GM18505 (cell line): Measurements from ENCODE around the gene CTCFL.

ENCODE experiments used
- ATAC-seq: cut with Tn5 transposase; IDR thresholded peaks from one replicate; pipeline ENCODE4 v1.9.1; 2021; ENCODE audit not compliant: unreplicated experiment
- POLR2A ChIP-seq: IDR thresholded peaks from 4 replicates; pipeline ENCODE4 v1.6.1; 2011; ENCODE audit warnings: borderline replicate concordance; ENCODE audit not compliant: insufficient read depth, insufficient read length; ENCODE audit errors: extremely low read depth

CTCFL gene

DNA sequence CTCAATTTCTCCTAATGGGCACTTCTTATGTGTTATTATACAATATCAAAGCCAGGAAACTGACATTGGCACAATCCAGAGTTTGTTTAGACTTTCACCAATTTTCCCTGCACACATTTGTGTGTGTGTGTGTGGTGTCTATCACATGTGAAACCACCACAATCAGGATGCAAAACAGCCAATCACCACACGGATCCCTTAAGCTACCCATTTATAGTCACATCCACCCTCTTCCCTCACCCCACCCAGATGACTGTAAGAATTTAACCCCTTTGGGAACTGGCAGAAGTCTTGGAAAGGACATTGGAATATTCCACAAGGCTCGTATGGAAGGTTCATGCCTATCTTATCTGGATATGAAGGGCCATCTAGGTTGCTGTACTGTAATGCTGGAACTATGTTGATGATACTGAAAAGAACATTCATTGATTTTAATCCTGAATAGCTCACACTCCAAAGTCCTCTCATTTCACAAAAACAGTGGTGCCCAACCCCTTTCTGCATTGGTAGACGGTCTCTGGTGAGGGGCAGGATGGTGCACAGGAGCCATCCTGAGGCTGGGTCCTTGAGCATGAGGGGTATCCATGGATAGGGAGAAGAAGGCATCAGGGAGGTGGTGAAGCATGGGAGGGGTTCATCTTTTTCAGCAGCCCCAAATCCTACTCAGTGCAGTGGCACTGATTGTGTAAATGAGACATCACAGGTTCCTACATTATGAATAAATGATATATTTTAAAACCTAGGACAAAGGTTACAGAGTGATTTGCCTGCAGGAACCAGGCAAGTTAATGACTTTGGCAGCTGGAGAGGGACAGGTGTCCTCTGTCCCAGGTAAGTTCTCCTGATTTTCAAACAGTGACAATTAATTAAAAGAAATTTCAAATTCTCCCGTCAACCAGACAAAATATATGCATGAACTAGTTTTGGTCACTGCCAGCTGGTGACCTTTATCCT, 12.1 kb upstream of the CTCFL start:
- no peak for ATAC-seq
- TF ChIP-seq POLR2A: no peak

DNA sequence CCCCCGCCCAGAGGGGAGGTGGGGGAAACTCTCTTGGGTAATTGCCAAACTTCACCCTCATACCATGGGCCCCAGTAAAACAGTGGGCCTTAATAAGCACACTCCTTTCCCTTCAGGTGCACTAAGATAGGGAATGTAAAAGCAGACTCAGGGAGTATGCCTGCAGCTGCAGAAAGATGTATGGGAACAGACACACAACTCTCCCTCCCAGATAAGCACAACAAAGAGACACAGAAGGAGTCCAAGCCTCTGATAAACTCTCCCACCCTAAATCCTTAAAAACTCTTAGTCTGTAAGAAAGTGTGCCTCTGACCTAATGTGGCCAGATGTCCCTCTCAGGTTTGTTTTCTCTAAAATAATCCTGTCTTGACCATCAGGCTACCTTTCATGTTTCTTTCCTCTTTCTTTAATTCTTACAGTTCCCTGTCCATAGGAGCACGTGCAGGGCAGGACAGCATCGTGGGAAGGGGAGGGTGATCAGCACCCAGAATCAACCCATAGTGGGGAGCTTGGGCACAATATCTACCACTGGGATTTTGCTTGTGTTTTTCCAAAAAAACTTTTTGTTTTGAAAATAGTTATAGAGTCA, 11.3 kb upstream of the CTCFL start:
- TF ChIP-seq POLR2A: no peak
- ATAC-seq: no peak

DNA sequence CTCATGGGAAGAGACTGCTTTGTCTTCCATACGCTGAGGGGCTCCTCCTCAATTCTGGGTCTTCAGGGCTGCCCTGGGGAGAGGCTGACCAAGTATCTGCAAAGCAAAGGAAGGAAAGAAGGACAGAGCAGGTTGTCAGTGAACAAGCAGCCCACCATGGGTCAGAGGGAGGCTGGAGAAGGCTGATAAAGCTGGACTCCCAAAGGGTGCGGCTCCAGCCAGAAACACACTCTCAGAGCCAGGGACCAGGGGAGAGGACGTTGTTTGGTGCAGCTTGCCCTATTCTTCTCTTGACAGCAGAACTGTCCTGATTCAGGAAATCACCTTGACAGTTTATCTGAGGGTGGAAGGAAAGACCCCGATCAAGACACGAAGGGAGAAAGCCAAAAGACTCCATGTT, 10.4 kb upstream of the CTCFL start:
- no peak for ATAC-seq
- no peak for TF ChIP-seq POLR2A

DNA sequence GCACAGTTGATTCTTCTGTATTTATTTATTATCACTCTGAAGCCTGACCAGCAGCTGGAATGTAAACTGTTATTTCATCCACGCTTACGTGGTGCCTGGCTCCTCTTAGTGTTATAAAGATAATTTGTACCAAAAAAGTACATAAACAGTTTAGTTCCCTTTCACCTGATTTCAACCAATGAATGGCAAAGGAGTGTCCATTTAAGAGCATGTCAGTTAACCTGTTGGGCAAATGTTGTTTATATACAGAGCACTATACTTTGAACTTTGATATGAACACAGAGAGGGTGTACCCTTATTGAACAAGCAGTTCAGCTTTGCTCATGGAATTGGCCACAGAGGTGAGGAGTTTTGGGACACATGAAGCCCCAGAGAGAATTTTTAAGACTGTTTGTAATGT, 7.2 kb upstream of the CTCFL start:
- no peak for TF ChIP-seq POLR2A

DNA sequence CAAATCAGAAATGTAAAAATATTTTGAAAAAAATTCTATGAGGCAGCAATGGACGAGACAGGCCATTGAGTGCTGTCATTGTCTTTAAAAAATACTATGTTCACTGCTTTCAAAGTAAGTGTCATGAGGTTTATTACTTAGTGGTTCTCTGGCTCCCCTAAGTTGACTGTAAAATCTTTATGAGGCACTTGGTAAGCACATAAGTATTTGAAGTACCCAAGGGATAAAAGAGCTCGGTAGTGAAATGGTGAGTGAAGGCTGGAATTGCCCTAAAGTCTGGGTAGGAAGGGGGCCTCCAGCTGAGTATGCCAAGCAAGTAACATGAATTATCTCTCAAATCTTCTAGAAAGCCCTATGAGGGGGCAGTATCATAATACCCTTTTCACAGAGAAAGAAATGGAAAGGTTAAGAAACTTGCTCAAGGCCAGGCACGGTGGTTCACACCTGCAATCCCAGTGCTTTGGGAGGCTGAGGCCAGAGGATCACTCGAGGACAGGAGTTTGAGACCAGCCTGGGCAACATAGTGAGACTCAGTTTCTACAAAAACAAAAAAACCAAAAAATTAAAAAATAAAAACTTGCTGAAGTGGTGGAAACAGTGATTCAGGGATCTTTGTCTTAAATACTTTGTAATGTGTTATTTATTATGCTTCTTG, 5.5 kb upstream of the CTCFL start:
- ATAC-seq: no peak
- TF ChIP-seq POLR2A: no peak

More for the DNA sequence above, 7.2 kb upstream of the CTCFL start:
- no peak for ATAC-seq

DNA sequence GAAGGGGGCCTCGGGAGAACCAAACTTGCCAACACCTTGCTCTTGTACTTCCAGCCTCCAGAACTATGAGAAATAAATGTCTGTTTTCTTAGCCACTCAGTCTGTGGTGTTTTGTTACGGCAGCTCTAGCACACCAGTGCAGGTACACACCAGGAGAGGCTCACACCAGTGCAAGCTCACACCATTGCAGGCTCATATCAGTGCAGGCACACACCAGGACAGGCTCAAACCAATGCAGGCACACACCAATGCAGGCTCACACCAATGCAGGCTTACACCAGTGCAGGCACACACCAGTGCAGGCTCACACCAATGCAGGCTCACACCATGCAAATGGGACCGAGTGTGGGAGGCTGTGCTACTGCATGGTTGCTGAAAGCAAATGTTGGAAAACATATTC, 4.9 kb upstream of the CTCFL start:
- no peak for TF ChIP-seq POLR2A
- no peak for ATAC-seq

DNA sequence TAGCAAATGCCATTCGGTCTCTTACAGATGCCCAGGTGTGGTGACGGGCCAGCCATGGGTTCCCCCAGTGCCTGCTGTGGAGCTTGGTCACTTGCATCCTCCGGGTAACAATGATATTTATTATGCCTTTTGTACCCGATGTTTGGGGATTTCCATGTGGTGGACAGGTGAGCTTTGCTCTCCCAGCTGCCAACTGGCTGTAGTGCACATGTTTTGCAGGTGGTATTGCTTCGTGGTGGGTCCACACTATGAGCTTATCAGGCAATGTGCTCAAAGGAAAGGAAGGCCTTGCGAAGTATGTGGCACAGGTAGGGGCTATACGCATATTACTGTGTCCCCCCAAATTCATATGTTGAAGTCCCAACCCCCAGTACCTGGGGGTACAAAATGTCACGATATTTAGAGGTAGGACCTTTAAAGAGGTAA, 4.2 kb upstream of the CTCFL start:
- ATAC-seq: no peak
- TF ChIP-seq POLR2A: no peak

DNA sequence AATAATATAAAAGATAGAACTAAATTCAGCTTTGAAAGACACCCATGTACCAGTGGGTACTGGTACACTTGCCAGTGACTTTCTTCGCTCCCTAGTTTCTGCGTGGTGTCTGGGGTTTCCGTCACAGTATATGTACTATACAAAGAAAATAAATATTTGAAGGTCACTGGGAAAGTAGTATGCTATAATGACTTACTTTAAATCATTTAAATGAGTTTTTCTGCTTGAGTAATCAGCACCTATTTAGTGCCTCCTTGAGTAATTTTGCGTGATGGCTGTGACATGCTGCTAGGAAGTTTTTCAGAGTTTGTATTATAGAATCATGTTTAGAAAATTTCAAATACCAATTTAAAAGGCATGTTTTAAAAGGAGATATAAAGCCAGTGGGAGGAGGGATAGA, 3.2 kb upstream of the CTCFL start:
- ATAC-seq: no peak

DNA sequence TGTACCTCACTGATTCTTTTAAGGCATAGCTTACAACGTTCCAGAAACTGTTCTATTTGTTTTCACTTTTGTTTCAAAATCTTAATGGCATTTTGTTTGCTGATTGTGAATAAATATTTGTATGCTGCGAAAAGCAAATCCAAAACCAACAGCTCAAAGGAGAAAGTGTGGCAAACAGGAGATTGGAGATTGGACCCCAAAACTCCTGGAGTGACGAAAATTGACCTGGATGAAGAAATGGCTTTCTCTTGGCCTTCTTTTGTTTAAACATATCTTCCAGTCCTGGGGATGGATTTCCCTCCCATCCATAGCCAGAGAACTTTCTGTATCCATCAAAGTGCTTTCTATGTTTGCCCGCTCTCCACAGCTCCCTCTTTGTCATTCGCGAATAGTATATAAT, 2.8 kb upstream of the CTCFL start:
- no peak for ATAC-seq
- TF ChIP-seq POLR2A: no peak

More for the DNA sequence above, 3.2 kb upstream of the CTCFL start:
- TF ChIP-seq POLR2A: no peak

DNA sequence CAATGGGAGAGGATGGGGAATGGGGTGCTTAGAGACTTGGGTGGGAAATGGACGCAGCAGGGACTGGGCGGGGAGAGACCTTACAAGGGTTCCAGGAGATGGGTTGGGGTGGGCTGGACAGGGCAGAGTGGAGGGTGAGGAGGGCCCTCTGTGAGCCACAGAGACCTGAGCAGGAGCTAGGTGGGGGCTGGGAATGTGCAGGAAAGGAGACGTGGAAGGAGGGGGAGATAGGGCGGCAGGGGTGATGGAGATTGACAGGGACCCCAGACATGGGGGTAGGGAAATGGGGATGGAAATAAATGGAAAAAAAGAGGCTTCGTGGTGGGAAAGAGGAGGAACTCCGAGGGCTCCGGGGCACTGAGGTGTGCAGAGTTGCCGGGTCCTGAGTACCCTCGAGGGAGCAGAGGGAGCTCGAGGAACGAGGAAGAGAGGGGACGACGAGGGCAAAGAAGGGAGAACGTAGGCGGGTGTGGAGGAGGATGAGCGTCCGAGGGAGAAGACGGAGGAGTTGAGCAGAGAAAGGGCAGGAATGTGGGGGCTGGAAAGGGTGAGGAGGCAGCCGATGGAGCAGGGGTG, 2.0 kb upstream of the CTCFL start:
- ATAC-seq: no peak
- TF ChIP-seq POLR2A: no peak

DNA sequence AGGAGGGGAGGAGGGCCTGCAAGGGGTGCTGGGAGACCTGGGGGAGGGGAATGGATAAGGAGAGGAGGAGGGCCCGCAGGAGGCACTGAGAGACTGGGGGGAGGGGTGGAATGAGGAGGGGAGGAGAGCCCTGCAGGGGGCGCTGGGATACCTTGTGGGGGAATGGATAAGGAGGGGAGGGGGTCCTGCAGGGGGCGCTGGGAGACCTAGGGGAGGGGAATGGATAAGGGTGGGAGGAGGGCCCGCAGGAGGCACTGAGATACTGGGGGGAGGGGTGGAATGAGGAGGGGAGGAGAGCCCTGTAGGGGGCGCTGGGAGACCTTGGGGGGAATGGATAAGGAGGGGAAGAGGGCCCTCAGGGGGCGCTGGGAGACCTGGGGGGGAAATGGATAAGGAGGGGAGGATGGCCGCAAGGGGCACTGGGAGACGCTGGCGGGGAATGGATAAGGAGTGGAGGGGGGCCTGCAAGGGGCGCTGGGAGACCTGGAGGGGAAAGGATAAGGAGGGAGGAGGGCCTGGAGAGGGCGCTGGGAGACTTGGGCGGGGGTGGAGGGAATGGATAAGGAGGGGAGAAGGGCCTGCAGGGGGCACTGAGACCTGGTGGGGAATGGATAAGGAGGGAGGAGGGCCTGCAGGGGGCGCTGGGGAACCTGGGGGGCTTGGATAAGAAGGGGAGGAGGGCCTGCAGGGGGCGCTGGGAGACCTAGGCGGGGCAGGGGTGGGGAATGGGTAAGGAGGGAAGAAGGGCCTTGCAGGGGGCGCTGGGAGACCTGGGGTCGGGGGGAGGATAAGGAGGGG, 1.3 kb upstream of the CTCFL start:
- no peak for ATAC-seq
- TF ChIP-seq POLR2A: no peak

DNA sequence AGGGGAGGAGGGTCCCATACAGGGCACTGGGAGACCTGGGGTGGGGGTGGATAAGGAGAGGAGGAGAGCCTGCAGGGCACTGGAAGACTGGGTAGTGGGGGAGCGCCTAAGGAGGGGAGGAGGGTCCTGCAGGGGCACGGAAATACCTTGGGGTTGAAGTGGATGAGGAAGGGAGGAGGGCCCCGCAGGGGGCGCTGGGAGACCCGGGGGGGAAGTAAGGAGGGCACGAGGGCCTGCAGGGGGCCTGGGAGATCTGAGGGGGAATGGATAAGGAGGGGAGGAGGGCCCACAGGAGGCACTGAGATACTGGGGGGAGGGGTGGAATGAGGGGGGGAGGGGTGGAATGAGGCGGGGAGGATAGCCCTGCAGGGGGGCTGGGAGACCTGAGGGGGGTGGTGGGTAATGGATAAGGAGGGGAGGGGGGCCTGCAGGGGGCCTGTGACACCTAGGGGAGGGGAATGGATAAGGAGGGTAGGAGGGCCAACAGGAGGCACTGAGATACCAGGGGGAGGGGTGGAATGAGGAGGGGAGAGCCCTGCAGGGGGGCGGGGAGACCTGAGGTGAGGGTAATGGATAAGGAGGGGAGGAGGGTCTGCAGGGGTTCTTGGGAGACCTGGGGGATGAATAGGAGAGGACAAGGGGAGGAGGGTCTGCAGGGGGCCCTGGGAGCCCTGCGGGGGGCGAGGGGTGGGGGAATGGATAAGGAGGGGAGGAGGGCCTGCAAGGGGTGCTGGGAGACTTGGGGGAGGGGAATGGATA, 567 bp upstream of the CTCFL start:
- TF ChIP-seq POLR2A: no peak
- no peak for ATAC-seq

DNA sequence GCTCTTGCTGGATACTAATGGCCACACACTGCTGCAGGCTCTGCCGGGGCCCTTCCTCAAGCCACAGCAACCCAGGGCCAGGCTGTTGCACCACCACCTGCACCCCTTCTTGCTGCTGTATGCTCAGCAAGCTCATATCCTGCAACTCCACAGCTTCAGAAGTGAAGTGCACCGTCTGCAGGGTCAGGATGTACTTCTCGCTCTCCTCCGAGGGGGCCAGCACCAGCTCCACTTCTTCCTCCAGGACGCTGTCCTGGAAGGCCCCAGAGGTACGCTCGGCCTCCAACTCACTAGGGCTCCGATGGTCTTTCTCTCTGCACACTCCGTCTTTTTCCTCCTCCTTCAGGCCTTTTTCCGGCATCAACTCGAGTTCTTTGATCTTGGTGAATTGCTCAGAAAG, 1.2 kb downstream of the CTCFL start:
- no peak for TF ChIP-seq POLR2A
- ATAC-seq: no peak
